HL-60 (cell line): Measurements from ENCODE around the gene WDR59.
"Not testable (repeated sequence)": the region's sequence is repeated elsewhere in the genome, so short reads cannot be mapped to it uniquely, and the experiment has no call there.

Experiments
- DNase-seq, 2 experiments: peaks; one replicate each; pipeline ENCODE4 v3.0.0-alpha.2; 2010 to 2020; ENCODE audit warnings: low read depth in 1 of 2, low spot score in 1 of 2
- H3K27ac ChIP-seq: fragments of 250-450 bp; sonication (Bioruptor Pico); replicated peaks from 2 replicates; pipeline ENCODE4 v1.5.1; 2020; ENCODE audit warnings: mild to moderate bottlenecking, moderate library complexity
- H3K27me3 ChIP-seq: fragments of 250-450 bp; sonication (Bioruptor Pico); 2 replicates; pipeline ENCODE4 v1.5.1; 2021; ENCODE audit warnings: mild to moderate bottlenecking, moderate library complexity; ENCODE audit not compliant: insufficient read depth, poor library complexity, severe bottlenecking
- H3K4me3 ChIP-seq: replicated peaks from 2 replicates; pipeline ENCODE4 v1.5.1; 2011; ENCODE audit warnings: mild to moderate bottlenecking, control low read depth, low read length; ENCODE audit not compliant: insufficient read depth
- CTCF ChIP-seq: IDR thresholded peaks from one replicate; pipeline ENCODE4 v1.5.1; 2011; ENCODE audit warnings: low read length, control low read depth, inconsistent platforms; ENCODE audit not compliant: insufficient read depth
- GABPA ChIP-seq: IDR thresholded peaks from 2 replicates; pipeline ENCODE4 v1.6.1; 2012; ENCODE audit warnings: low read depth
- POLR2AphosphoS5 ChIP-seq: IDR thresholded peaks from 2 replicates; pipeline ENCODE4 v1.6.1; 2012; ENCODE audit warnings: low read depth
- SPI1 ChIP-seq: IDR thresholded peaks from 2 replicates; pipeline ENCODE4 v1.6.1; 2012; ENCODE audit warnings: low read depth, mild to moderate bottlenecking, borderline replicate concordance
- TF ChIP-seq, protein P1 (sequence below): IDR thresholded peaks from 2 replicates; pipeline ENCODE4 v1.6.1; 2012; ENCODE audit warnings: low read depth; ENCODE audit not compliant: insufficient replicate concordance

The WDR59 gene

DNA sequence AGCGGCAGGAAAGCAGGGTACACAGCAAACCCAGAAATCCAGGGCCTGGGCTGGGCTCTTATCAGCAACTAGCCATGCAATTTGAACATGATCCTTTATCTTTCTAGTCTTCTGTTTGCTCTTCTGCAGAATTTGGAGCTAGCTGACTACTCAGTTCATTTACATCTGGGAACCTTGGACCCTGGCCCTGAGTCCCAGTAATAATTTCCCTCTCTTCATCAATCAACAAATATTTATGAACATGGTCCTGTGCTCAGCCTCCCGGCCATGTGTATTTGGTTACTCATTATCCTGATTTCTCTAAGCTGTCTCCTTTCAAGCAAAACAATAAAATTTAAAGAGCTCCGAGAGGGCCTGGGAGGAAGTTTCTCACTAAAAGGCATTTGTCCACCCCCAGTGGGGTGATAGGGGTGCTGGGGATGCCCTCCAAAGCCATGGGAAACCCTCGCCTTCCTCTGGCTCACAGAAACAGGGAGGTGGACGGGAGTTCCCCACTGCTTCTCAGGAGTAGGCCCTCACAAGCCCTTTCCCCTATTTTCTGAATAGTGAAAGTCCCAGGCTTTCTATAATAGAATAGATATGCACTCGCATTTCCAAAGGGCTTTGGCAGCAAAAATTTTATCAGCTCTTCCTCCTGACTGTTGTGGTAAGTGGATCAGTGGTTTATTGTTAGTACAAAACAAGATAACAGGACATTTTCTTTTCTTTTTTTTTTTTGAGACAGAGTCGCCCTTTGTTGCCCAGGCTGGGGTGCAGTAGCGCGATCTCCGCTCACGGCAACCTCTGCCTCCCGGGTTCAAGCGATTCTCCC is 6.9 kb upstream of the WDR59 start:
- H3K27me3 ChIP-seq = no peaks in the 10 kb centered on the region
- no peak overlapping the region for H3K4me3 ChIP-seq
- TF ChIP-seq POLR2AphosphoS5 = no peak
- TF ChIP-seq, protein P1, sequence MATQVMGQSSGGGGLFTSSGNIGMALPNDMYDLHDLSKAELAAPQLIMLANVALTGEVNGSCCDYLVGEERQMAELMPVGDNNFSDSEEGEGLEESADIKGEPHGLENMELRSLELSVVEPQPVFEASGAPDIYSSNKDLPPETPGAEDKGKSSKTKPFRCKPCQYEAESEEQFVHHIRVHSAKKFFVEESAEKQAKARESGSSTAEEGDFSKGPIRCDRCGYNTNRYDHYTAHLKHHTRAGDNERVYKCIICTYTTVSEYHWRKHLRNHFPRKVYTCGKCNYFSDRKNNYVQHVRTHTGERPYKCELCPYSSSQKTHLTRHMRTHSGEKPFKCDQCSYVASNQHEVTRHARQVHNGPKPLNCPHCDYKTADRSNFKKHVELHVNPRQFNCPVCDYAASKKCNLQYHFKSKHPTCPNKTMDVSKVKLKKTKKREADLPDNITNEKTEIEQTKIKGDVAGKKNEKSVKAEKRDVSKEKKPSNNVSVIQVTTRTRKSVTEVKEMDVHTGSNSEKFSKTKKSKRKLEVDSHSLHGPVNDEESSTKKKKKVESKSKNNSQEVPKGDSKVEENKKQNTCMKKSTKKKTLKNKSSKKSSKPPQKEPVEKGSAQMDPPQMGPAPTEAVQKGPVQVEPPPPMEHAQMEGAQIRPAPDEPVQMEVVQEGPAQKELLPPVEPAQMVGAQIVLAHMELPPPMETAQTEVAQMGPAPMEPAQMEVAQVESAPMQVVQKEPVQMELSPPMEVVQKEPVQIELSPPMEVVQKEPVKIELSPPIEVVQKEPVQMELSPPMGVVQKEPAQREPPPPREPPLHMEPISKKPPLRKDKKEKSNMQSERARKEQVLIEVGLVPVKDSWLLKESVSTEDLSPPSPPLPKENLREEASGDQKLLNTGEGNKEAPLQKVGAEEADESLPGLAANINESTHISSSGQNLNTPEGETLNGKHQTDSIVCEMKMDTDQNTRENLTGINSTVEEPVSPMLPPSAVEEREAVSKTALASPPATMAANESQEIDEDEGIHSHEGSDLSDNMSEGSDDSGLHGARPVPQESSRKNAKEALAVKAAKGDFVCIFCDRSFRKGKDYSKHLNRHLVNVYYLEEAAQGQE = no peak
- no peak for TF ChIP-seq GABPA
- no peak for TF ChIP-seq SPI1
- TF ChIP-seq CTCF = no peak
- no peak for DNase-seq
- H3K27ac ChIP-seq = no peak overlapping the region

DNA sequence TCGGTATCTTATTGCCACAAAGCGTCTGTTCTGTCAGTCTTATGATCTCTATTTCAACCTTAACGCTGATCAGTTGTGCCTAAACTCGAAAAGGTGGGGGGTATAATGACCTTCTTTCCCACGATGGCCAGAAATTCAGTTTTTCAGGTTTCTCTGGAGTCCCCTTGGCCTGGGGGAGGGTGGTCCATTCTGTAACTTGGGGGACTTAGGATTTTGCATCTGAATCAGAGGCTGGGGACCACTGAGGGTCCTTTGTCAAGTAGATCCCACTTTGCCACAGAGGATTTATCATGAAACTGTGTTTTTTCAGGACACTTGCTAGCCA is 6.3 kb upstream of the WDR59 start:
- no peak overlapping the region for H3K4me3 ChIP-seq
- H3K27ac ChIP-seq = no peak overlapping the region

DNA sequence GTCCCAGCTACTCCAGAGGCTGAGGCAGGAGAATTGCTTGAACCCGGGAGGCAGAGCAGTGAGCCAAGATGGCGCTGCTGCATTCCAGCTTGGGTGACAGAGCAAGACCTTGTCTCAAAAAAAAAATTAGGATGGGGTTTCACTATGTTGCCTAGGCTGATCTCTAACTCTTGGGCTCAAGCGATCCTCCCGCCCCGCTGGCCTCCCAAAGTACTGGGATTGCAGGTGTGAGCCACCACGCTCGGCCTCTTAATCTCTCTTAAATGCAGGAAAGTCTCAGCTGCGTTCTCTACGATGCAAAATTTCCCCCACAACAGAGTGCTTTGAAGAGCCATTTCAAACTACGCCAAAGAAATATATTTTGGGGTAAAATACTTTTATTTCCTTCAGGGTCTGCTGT is 5.9 kb upstream of the WDR59 start:
- Histone ChIP-seq H3K27me3 (no peaks in the 10 kb centered on the region), H3K27ac (no peak overlapping the region), H3K4me3 (no peak overlapping the region)
- no peak for DNase-seq
- TF ChIP-seq, protein P1 = no peak
- TF ChIP-seq CTCF (no peak), GABPA (no peak), SPI1 (no peak), POLR2AphosphoS5 (no peak)

More for the DNA sequence above, 6.3 kb upstream of the WDR59 start:
- no peaks in the 10 kb centered on the region for H3K27me3 ChIP-seq
- no peak for DNase-seq
- TF ChIP-seq POLR2AphosphoS5 = no peak
- no peak for TF ChIP-seq SPI1
- no peak for TF ChIP-seq GABPA
- TF ChIP-seq, protein P1 = no peak
- no peak for TF ChIP-seq CTCF

DNA sequence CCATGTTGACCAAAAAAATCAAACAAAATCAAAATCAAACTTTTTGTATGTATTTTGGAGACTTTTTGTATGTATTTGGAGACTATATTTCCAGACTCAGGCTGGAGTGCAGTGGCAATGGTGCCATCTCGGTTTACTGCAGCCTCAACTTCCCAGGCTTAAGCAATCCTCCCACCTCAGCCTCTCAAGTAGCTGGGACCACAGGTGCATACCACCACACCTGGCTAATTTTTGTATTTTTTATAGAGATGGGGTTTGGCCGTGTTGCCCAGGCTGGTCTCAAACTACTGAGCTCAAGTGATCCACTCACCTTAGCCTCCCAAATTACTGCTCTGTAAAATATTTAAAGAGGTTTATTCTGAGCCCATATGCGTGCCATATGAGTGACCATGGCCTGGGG is 4.9 kb upstream of the WDR59 start:
- H3K27me3 ChIP-seq, DNase-seq, H3K4me3 ChIP-seq, H3K27ac ChIP-seq: not testable (repeated sequence)
